GM23338 (cell line): ENCODE results near the gene QRICH2. TPM values are rescaled to one million over a fixed set of nuclear protein-coding genes. Genes with fewer than 3 reads are reported as not detected.
"Not testable (repeated sequence)": the region's sequence is repeated elsewhere in the genome, so short reads cannot be mapped to it uniquely, and the experiment has no call there.

Experiments
- ATAC-seq: fragments of 200-7000 bp; cut with Tn5 transposase; 3 replicates; pipeline ENCODE4 v1.9.1; 2020
- DNase-seq: peaks from one replicate; pipeline ENCODE4 v3.0.0-alpha.2; 2015; ENCODE audit warnings: low spot score
- H2AFZ ChIP-seq: fragments of 200-600 bp; sonication (generic); 2 replicates; pipeline ENCODE4 v1.8.0; 2016; ENCODE audit warnings: antibody characterized with exemption, mild to moderate bottlenecking, moderate library complexity
- H3F3A ChIP-seq: fragments of 200-600 bp; sonication (generic); replicated peaks from 2 replicates; pipeline ENCODE4 v1.8.0; 2017; ENCODE audit warnings: antibody characterized with exemption, mixed run types, low read depth
- H3K27ac ChIP-seq: fragments of 200-600 bp; sonication (generic); 2 replicates; pipeline ENCODE4 v1.6.1; 2016; ENCODE audit warnings: low read depth
- H3K27me3 ChIP-seq: fragments of 200-600 bp; sonication (generic); 2 replicates; pipeline ENCODE4 v1.8.0; 2016; ENCODE audit warnings: mild to moderate bottlenecking, mixed run types, moderate library complexity; ENCODE audit not compliant: insufficient read depth
- H3K36me3 ChIP-seq: fragments of 200-600 bp; sonication (generic); 2 replicates; pipeline ENCODE4 v1.8.0; 2016; ENCODE audit warnings: mild to moderate bottlenecking; ENCODE audit not compliant: insufficient read depth
- H3K4me1 ChIP-seq: fragments of 200-600 bp; sonication (generic); 2 replicates; pipeline ENCODE4 v1.8.0; 2016; ENCODE audit warnings: mild to moderate bottlenecking, moderate library complexity; ENCODE audit not compliant: insufficient read depth
- H3K4me2 ChIP-seq: fragments of 200-600 bp; sonication (generic); 2 replicates; pipeline ENCODE4 v1.7.1; 2017; ENCODE audit warnings: mixed run types
- H3K4me3 ChIP-seq: fragments of 200-600 bp; sonication (generic); 2 replicates; pipeline ENCODE4 v1.6.1; 2016; ENCODE audit warnings: mixed run types
- H3K79me2 ChIP-seq: fragments of 200-600 bp; sonication (generic); replicated peaks from 2 replicates; pipeline ENCODE4 v1.8.0; 2017; ENCODE audit warnings: mild to moderate bottlenecking; ENCODE audit not compliant: insufficient read depth
- H3K9me2 ChIP-seq: fragments of 200-600 bp; sonication (generic); 2 replicates; pipeline ENCODE4 v1.8.0; 2017; ENCODE audit not compliant: insufficient read depth
- H4K20me1 ChIP-seq: fragments of 200-600 bp; sonication (generic); replicated peaks from 2 replicates; pipeline ENCODE4 v1.8.0; 2017; ENCODE audit warnings: mild to moderate bottlenecking; ENCODE audit not compliant: insufficient read depth
- H3K27ac Mint-ChIP-seq: 2 replicates; pipeline ENCODE4 v1.8.0; 2020; ENCODE audit warnings: inconsistent platforms, mild to moderate bottlenecking, moderate library complexity, mixed read lengths
- H3K27me3 Mint-ChIP-seq: 3 replicates; pipeline ENCODE4 v1.8.0; 2022; ENCODE audit warnings: low read depth, mild to moderate bottlenecking, moderate library complexity, mixed read lengths, inconsistent platforms; ENCODE audit not compliant: insufficient read depth, poor library complexity
- H3K36me3 Mint-ChIP-seq: 3 replicates; pipeline ENCODE4 v1.8.0; 2021; ENCODE audit warnings: low read depth, mild to moderate bottlenecking, inconsistent platforms, moderate library complexity, mixed read lengths
- H3K4me1 Mint-ChIP-seq: 3 replicates; pipeline ENCODE4 v1.8.0; 2020; ENCODE audit warnings: mild to moderate bottlenecking, inconsistent platforms, mixed read lengths
- H3K4me3 Mint-ChIP-seq: 3 replicates; pipeline ENCODE4 v1.8.0; 2021; ENCODE audit warnings: moderate library complexity, mild to moderate bottlenecking, inconsistent platforms, mixed read lengths
- H3K9me3 Mint-ChIP-seq: 3 replicates; pipeline ENCODE4 v1.8.0; 2020; ENCODE audit warnings: moderate library complexity, mild to moderate bottlenecking, inconsistent platforms, mixed read lengths
- CREB1 ChIP-seq: fragments of 250-450 bp; sonication (Bioruptor Pico); IDR thresholded peaks from 2 replicates; pipeline ENCODE4 v1.5.0; 2020; ENCODE audit warnings: low read depth, mild to moderate bottlenecking, moderate library complexity
- EZH2 ChIP-seq: fragments of 200-600 bp; sonication (generic); IDR thresholded peaks from one replicate; pipeline ENCODE4 v1.8.0; 2017; ENCODE audit warnings: antibody characterized with exemption, mild to moderate bottlenecking, low read depth; ENCODE audit not compliant: unreplicated experiment
- EZH2phosphoT487 ChIP-seq: fragments of 200-600 bp; sonication (generic); IDR thresholded peaks from one replicate; pipeline ENCODE4 v1.8.1; 2018; ENCODE audit warnings: antibody characterized with exemption; ENCODE audit not compliant: unreplicated experiment
- POLR2AphosphoS5 ChIP-seq: IDR thresholded peaks from 2 replicates; pipeline ENCODE4 v1.6.1; 2016; ENCODE audit warnings: antibody characterized with exemption, low read depth
- REST ChIP-seq: IDR thresholded peaks from one replicate; pipeline ENCODE4 v1.6.1; 2018; ENCODE audit warnings: antibody characterized with exemption; ENCODE audit not compliant: unreplicated experiment
- STAT1 ChIP-seq: IDR thresholded peaks from one replicate; pipeline ENCODE4 v1.6.1; 2016; ENCODE audit warnings: antibody characterized with exemption; ENCODE audit not compliant: unreplicated experiment
- ZNF114 ChIP-seq: fragments of 250-450 bp; sonication (Bioruptor Pico); IDR thresholded peaks from 2 replicates; pipeline ENCODE4 v1.5.0; 2020; ENCODE audit warnings: mild to moderate bottlenecking, moderate library complexity
- ZNF331 ChIP-seq: fragments of 250-450 bp; sonication (Bioruptor Pico); IDR thresholded peaks from 2 replicates; pipeline ENCODE4 v1.5.0; 2020; ENCODE audit warnings: low read depth, mild to moderate bottlenecking, moderate library complexity
- polyA plus RNA-seq: library from polyadenylated mRNA; unstranded; fragments of >200 nt; fragmentation: Nextera tagmentation; extraction: Ambion mirVana; gene quantifications from 2 replicates; pipeline ENCODE4 v1.2.1, GENCODE V29; 2016
- total RNA-seq: library from RNA; depleted of rRNA; stranded (reverse); fragments of >200 nt; shearing (Covaris generic); gene quantifications from 2 replicates; pipeline ENCODE4 v1.2.3, GENCODE V29; 2014
- TF ChIP-seq, protein P1 (sequence below), 2 experiments: fragments of 200-600 bp in 1 of 2; sonication (generic) in 1 of 2; conservative IDR thresholded peaks; 2 replicates each; pipeline versions ENCODE4 v1.5.1 to v1.6.1; 2016 to 2017; ENCODE audit warnings: antibody characterized with exemption in 2 of 2, low read depth in 2 of 2, mild to moderate bottlenecking in 2 of 2, moderate library complexity in 1 of 2

QRICH2 gene
- total and polyA plus RNA-seq, 2 experiments from 2014 or later, result 2.2 to 3.7 TPM

DNA sequence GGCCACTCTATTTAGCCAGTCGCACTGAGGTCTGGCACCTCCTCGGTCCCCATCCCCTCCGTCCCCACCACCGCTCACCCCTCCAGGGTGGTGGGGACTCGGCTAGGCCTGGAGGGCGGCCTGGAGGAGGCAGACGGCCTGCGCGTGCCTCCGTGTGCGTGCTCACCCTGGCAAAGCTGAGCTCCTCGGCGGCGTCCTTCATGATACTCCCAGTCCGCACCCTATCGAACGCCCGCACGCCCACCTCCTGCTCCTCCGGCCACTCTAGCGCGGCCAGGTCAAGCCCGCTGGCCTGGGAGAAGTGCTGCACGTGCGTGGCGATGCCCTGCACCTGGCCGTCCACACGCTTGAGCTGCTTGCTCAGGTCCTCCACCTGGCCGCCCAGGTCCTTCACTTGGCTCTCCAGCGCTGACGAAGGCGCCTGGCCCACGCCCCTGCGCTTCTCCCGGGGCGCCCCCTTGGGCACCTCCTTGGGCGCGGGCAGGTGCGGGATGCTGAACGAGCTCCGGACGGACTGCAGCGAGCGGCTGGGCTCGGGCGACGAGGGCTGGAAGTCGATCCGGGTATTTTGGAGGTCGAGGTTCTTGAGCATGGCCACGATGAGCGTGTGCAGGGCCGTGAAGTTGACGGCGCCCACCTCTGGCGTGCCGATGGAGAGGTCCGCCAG is 644 bp downstream of the QRICH2 start (continued):
- TF ChIP-seq, protein P1, sequence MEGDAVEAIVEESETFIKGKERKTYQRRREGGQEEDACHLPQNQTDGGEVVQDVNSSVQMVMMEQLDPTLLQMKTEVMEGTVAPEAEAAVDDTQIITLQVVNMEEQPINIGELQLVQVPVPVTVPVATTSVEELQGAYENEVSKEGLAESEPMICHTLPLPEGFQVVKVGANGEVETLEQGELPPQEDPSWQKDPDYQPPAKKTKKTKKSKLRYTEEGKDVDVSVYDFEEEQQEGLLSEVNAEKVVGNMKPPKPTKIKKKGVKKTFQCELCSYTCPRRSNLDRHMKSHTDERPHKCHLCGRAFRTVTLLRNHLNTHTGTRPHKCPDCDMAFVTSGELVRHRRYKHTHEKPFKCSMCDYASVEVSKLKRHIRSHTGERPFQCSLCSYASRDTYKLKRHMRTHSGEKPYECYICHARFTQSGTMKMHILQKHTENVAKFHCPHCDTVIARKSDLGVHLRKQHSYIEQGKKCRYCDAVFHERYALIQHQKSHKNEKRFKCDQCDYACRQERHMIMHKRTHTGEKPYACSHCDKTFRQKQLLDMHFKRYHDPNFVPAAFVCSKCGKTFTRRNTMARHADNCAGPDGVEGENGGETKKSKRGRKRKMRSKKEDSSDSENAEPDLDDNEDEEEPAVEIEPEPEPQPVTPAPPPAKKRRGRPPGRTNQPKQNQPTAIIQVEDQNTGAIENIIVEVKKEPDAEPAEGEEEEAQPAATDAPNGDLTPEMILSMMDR (conservative IDR thresholded peaks at IDR 0.05; ENCODE audit: low read depth in 2 of 2), result no peak
- TF ChIP-seq EZH2phosphoT487, result no peak
- TF ChIP-seq ZNF114 (CRISPR knock-in tag), result no peak
- TF ChIP-seq REST, result no peak

DNA sequence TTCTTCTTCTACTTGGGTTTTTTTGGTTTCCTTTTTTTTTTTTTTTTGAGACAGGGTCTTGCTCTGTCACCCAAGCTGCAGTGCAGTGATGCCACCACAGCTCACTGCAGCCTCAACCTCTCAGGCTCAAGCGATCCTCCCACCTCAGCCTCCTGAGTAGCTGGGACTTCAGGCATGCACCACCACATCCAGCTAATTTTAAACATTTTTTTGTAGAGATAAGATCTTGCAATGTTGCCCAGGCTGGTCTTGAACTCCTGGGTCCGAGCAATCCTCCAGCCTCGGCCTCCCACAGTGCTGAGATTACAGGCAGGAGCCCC is 3.0 kb downstream of the QRICH2 start:
- not testable (repeated sequence) for H3K4me3 Mint-ChIP-seq, H3K36me3 ChIP-seq, DNase-seq, H3K4me1 ChIP-seq, H4K20me1 ChIP-seq, H3K27ac ChIP-seq, H3K79me2 ChIP-seq, ATAC-seq, H3F3A ChIP-seq, H3K27ac Mint-ChIP-seq, H3K4me3 ChIP-seq, H3K36me3 Mint-ChIP-seq, H3K9me2 ChIP-seq, H2AFZ ChIP-seq, H3K27me3 ChIP-seq, H3K9me3 Mint-ChIP-seq, H3K27me3 Mint-ChIP-seq, H3K4me1 Mint-ChIP-seq, H3K4me2 ChIP-seq

DNA sequence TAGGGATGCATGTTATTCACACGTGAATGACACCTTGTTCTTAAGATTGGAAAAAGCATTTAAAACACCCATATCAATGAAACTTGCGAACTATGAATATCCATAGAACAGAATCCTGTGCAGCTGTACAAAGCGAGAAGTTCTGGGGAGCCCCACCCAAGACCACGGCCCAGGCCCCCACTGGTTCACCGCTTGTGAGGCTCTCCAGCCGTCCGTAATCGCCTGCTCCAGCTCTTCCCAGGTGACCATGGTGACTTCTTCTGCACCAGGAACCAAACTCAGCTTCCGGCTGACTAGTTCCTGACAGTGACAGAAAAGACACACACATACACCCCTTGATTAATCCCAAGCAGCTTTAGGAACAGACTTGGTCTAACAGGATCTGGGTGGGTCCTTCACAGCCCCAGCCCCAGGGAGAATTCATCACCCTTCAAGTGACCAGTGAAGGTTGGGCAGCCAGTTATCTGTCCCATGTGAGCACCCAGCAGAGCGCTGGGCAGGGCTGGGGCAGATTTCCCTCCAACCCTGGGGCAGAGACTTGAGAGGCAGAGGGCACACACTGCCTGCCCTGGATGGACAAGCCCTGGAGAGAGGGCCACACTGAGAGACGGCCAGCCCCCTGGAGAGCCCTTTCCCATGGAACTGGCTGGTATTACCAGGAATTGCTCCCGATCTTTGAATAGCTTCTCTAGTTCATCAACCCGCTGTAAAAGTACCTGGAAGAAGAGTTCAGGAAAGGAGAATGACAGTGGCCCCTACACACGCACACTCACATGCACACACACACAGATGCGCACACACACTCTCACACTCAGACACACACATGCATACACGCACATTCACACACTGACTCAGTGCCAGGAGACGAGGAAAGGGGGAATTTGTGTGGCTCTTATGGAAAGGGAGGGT is 3.6 kb downstream of the QRICH2 start:
- Histone ChIP-seq H3F3A (0 out of 2 replicates have a peak, but pooled peaks cover 6% of the 10 kb centered on the region), H3K27me3 (no peaks in the 10 kb centered on the region), H3K27ac (no peak overlapping the region), H2AFZ (no peak overlapping the region), H3K4me1 (no peaks in the 10 kb centered on the region), H4K20me1 (no peaks in the 10 kb centered on the region; the same call in 1 of the 2 replicates), H3K4me3 (no peak overlapping the region), H3K36me3 (no peaks in the 10 kb centered on the region), H3K4me2 (no peak overlapping the region), H3K79me2 (no peaks in the 10 kb centered on the region), H3K9me2 (no peaks in the 10 kb centered on the region)
- Mint-ChIP-seq H3K9me3 (no peaks in the 10 kb centered on the region), H3K36me3 (peaks cover 3% of the 10 kb centered on the region; the same call in 1 of the 3 replicates), H3K27me3 (peaks cover 9% of the 10 kb centered on the region), H3K4me1 (no peaks in the 10 kb centered on the region), H3K4me3 (no peak overlapping the region), H3K27ac (no peak overlapping the region)
- ATAC-seq, result no peak
- no peak for DNase-seq
- no peak for TF ChIP-seq STAT1
- no peak for TF ChIP-seq ZNF331 (CRISPR knock-in tag)
- TF ChIP-seq EZH2, result no peak
- TF ChIP-seq, protein P1 (conservative IDR thresholded peaks at IDR 0.05; ENCODE audit: low read depth in 2 of 2), result no peak
- TF ChIP-seq CREB1 (CRISPR knock-in tag), result no peak
- TF ChIP-seq REST, result no peak
- no peak for TF ChIP-seq ZNF114 (CRISPR knock-in tag)
- no peak for TF ChIP-seq POLR2AphosphoS5
